GM21526 (cell line): ENCODE results near the gene EXD3.
"Not testable (repeated sequence)": the region's sequence is repeated elsewhere in the genome, so short reads cannot be mapped to it uniquely, and the experiment has no call there.

Experiments used
- ATAC-seq: cut with Tn5 transposase; IDR thresholded peaks from one replicate; pipeline ENCODE4 v1.9.1; 2021; ENCODE audit warnings: moderate library complexity; ENCODE audit not compliant: unreplicated experiment, low FRiP score

EXD3 gene

GRCh38 chr9:137349471-137350033 lies 73.4 kb downstream of the EXD3 start:
- ATAC-seq, result no peak

- no peak for ATAC-seq
Measured at GRCh38 chr9:137348769-137349470, 74.0 kb downstream of the EXD3 start.

- ATAC-seq, result no peak
Measured at GRCh38 chr9:137347928-137348327, 75.0 kb downstream of the EXD3 start.

GRCh38 chr9:137342482-137342881 lies 80.5 kb downstream of the EXD3 start:
- no peak for ATAC-seq

- ATAC-seq, result no peak
Measured at GRCh38 chr9:137341227-137341626, 81.7 kb downstream of the EXD3 start.

GRCh38 chr9:137339908-137340462 lies 83.0 kb downstream of the EXD3 start:
- ATAC-seq, result not testable (repeated sequence)

- ATAC-seq, result no peak
Measured at GRCh38 chr9:137339045-137339907, 83.7 kb downstream of the EXD3 start.

- ATAC-seq, result no peak
Measured at GRCh38 chr9:137336735-137337134, 86.2 kb downstream of the EXD3 start.

GRCh38 chr9:137333016-137333671 lies 89.8 kb downstream of the EXD3 start:
- no peak for ATAC-seq

GRCh38 chr9:137331929-137332328 lies 91.0 kb downstream of the EXD3 start:
- ATAC-seq, result no peak

- no peak for ATAC-seq
Measured at GRCh38 chr9:137330689-137331088, 92.3 kb downstream of the EXD3 start.

- ATAC-seq, result not testable (repeated sequence)
Measured at GRCh38 chr9:137329590-137329989, 93.4 kb downstream of the EXD3 start.

GRCh38 chr9:137327641-137328550 lies 95.1 kb downstream of the EXD3 start:
- ATAC-seq, result not testable (repeated sequence)

- no peak for ATAC-seq
Measured at GRCh38 chr9:137326445-137327065, 96.4 kb downstream of the EXD3 start.

- ATAC-seq, result no peak
Measured at GRCh38 chr9:137325799-137326198, 97.2 kb downstream of the EXD3 start.

GRCh38 chr9:137325124-137325523 lies 97.8 kb downstream of the EXD3 start:
- ATAC-seq, result no peak

- ATAC-seq, result no peak
Measured at GRCh38 chr9:137323531-137324331, 99.2 kb downstream of the EXD3 start.

GRCh38 chr9:137321726-137322361 lies 101.1 kb downstream of the EXD3 start:
- ATAC-seq, result no peak
